CD4-positive, alpha-beta T cell treated with Interleukin-17A for 4 hours (primary cell): ENCODE data around the gene CD320.
A peak's percentile ranks its signal among the peaks of the same experiment; 100 is the strongest.
"Not testable (repeated sequence)": the region's sequence is repeated elsewhere in the genome, so short reads cannot be mapped to it uniquely, and the experiment has no call there.

Experiments used
- DNase-seq: peaks from one replicate; pipeline ENCODE4 v3.0.0-alpha.2; 2020; ENCODE audit warnings: mixed read lengths

The CD320 gene

DNA sequence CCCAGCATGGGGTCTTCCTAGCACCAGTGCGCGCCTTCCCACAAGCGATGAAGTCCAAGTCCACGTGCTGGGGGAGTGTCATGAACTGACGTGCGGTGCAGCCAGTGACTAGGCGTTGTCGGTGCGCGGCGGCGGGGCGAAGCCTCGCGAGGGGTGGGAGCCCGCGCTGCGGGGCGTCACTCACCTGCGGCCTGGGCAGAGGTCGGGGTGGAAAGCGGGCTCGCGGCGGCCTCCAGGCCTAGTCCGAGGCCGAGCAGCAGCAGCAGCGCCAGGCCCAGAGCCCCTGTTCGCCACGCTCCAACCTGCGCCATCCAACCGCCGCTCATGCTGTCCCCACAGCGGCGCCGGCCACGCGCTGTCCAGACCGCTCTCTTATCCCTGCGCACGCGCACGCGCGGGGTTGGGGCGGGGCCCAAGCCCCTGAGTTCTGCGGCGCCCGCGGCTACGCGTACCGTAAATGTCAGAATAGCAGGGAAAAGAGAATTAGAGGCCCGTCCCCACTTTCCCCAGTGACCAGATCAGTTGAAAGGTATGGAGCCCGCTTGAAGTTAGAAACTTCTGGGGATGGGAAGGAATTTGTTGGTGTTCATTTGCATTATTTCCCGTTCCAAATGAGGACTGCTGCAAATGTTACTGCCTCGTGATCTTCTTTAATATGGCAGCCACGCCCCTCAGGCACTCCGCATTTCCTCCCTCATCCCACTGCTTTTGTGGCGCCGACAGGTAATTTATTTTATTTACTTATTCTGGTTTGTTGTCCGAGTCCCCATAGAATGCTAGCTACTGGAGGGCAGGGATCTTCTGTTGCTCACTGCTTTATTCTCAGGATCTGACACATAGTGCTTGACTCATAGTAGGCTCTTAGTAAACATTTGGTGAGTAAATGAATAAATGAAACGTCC lies at the start of gene CD320:
CD320 (minus strand) TSS at position 394 of the 902 bp plus-strand sequence; CDS start at position 326, 68 bp downstream.
- peak; percentile 89 for DNase-seq

GRCh38 chr19:8357007-8357521 lies 48.9 kb upstream of the CD320 start:
- DNase-seq = no peak

DNA sequence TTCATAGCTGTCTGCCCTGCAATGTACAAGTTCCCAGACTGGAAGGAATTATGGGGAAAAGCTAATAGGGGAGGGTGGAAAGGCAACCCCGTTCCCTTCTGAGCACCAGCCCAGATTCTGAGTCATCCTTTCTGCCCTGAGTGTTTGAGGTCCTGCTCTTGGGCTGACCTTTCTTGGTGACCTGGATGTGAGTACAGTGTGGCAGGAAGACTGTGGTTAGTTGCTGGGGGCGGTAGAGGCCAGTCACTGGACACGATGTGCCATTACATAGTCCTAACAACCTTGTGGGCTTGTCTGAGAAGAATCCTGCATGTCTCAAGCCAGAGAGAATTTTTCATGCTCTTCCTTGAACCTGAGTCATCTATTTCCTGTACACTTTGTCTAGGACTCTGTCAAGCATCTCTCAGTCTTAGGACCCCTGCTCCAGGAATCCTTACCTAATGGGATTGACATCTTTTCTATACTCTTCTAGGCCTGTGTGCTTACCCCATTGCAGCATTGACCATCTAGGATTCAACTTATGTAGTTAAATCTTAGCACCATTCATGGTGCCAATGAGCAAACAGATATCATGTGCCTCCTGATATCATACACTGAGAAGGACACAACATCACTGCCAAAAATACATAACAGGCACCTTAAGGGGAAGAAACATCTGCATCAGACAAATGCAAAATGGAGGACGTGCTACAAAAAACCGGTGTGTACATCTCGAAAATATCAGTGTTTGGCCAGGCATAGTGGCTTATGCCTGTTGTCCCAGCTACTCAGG lies 47.7 kb upstream of the CD320 start:
- DNase-seq = no peak

- not testable (repeated sequence) for DNase-seq
Measured at GRCh38 chr19:8352845-8353244, 44.7 kb upstream of the CD320 start.

- DNase-seq = no peak
Measured at GRCh38 chr19:8352134-8352827, 44.1 kb upstream of the CD320 start.

GRCh38 chr19:8349629-8350372 lies 41.6 kb upstream of the CD320 start:
- not testable (repeated sequence) for DNase-seq

DNA sequence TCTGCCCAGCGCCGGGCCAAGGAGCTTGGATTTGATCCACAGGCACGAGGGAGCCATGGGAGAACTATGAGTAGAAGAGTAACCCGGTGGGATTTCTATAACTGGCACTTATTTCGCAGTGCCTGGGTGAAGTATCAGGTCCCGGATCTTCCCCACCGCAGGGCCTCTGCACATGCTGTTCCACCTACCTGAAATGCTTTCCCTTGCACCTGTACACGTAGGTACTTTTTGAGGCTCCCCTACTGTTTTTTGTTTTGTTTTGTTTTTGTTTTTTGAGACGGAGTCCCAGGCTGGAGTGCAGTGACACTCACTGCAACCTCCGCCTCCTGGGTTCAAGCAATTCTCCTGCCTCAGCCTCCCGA lies 35.3 kb upstream of the CD320 start:
- DNase-seq = no peak

DNA sequence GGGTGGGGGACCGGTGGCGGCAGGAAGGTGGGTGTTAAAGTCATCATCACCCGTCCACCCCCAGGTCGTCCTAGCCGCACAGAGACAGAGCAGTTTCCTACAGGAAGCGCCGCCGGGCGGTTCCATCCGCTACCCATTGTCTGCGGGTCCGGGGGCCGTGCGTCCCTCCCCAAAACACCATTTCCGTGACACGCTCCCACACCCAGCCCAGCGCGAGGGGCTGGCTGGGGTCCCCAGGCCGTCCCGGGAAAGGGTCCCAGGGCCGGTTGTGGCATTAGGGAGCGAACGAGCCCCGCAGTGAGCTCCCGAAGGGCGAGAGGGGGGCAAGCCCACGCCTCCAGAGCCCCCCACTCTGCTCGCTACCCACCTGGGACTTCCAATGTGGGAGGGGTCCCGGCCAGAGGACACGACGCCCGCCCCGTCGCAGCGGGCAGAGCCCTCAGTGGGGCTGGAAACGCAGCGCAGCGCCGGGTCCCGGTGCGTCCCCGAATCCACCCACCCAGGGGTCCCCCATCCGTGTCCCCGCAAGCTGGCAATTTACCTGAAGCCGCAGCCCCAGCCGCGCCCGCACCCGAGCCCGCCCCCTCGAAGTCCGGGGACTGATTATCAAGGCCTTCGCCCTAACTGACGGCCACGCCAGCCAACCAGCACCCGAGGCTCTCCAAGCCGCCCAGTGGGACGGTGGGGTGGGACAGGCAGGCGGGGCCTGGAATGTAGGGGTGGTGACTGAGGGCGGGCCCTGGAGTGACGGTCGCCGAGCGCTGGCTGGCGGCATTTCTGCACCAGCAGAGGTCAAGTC lies 34.7 kb upstream of the CD320 start, which contains the start of gene KANK3:
KANK3 (minus strand) TSS at position 579 of the 799 bp plus-strand sequence. CDS start 5,434 bp downstream, outside the sequence.
- DNase-seq = peak; percentile 94

DNA sequence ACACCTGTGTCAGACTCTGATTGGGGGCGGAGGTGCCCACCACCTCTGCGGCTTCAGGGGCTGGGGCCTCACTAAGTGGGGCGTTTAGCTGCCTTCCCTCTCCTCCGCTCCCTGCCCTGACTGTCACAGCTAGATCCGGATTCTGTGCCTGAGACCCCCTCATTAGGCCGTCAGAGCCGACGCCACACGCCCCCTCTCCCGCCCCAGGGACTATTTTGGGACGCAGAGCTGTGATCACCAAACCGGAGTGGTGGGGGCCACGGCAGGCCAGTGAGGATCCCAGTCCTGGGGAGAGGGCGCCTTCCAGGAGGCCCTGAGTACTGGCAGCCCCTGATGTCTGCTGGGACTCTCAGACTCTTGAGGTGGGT lies 34.1 kb upstream of the CD320 start:
- DNase-seq = no peak

- DNase-seq = not testable (repeated sequence)
Measured at GRCh38 chr19:8341504-8341903, 33.3 kb upstream of the CD320 start.

- no peak for DNase-seq
Measured at GRCh38 chr19:8340341-8341096, 32.4 kb upstream of the CD320 start.

GRCh38 chr19:8338835-8339234 lies 30.7 kb upstream of the CD320 start:
- DNase-seq = no peak

DNA sequence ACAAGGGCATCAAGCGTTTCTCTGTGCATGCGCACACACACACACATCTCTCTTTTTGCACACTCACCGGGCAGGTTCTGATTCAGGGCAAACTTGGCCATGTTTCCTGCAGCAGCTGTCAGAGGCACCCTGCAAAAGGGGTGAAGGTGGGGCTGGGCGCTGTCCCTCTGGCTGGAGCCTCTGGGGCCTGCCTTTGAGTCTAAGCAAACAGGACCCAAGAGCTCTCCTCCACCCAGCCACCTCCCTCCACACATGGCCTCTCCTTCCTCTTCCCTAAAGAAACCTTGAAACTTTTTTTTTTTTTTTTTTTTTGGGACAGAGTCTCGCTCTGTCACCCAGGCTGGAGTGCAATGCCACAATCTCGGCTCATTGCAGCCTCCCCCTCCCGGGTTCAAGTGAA lies 29.6 kb upstream of the CD320 start:
- DNase-seq = no peak

- no peak for DNase-seq
Measured at GRCh38 chr19:8336660-8337059, 28.5 kb upstream of the CD320 start.

DNA sequence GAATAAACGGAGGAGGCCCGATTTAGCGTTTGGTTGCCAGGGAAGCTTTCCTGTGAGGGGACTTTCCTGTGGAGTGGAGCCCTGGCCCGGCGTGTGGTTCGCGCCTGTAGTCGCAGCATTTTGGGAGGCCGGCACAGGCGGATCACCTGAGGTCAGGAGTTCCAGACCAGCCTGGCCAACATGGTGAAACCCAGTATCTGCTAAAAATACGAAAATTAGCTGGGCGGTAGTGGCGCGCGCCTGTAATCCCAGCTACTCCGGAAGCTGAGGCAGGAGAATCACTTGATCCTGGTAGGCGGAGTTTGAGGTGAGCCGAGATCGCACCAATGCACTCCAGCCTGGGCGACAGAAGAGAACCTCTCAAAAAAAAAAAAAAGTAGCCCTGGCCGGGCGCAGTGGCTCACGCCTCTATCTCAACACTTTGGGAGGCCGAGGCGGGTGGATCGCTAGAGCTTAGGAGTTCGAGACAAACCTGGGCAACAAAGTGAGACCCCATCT lies 28.0 kb upstream of the CD320 start:
- no peak for DNase-seq

- DNase-seq = peak; percentile 27
Measured at GRCh38 chr19:8335343-8336071, 27.3 kb upstream of the CD320 start.

GRCh38 chr19:8334458-8335342 lies 26.5 kb upstream of the CD320 start:
- no peak for DNase-seq

DNA sequence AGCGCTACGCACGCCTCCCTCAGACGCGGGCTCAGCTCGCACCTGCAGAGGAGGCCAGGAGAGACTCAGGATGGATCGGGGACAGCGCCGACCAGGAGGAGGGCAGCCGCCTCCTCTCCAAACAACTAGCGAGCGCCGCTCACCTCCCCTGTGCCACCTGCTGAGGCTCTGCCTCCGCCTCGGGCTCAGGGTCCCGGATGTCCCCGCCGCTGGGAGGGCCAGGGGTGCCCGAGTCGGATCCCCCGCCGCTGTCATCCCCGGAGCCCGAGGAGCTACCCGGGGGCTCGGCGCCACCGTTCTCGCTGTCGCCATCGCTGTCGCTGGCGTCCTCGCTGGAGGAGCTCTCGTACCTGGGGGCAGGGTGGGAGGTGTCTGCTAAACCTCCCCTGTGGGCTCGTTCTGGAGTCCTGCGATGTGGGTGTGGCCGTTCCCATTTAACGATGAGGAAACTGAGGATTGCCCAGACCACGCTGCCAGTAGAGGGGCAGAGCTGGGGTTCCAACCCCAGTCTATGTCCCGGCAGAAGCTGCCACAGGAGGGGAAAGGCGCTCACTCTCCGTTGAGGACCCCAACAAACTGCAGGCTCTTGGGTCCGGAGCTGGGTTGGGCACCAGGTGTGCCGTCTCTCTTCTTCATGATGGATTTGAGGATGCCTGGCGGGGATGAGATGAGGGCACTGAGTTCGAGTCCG lies 25.8 kb upstream of the CD320 start:
- DNase-seq = no peak
